ENCODE measurements around the gene RFC2.

Gene RFC2

DNA sequence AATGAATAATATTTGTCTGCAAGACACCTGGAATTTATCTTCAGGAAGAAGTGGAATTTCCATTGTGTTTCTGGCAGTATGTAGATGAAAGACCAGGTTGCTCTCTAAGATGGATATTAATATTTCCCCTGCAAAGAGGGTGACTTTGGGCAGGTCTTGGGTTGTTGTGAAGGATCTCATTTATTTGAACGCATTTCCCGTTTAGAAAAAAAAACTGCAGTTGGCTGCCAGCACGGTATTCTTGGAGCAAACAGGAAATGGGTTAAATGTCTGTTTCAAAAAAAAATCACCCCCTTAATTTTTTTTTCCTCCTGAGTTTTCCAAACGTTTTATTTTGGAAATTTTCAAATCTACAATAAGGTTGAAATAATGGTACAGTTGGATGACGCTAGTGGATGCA is 68.6 kb downstream of the RFC2 start:
- DNase-seq: no peak

DNA sequence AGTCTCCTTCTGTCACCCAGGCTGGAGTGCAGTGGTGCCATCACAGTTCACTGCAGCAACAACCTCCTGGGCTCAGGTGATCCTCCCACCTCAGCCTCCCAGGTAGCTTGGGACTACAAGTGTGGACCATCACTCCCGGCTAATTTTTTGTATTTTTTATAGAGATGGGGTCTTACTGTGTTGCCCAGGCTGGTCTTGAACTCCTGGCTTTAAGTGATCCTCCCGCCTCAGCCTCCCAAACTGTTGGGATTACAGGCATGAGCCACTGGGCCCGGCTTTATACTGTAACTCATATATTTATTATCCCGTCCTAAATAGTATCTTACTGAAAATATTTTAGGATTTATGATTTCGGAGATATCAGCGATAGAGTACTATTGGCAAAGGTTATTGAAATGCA is 69.2 kb downstream of the RFC2 start:
- DNase-seq: no peak

DNA sequence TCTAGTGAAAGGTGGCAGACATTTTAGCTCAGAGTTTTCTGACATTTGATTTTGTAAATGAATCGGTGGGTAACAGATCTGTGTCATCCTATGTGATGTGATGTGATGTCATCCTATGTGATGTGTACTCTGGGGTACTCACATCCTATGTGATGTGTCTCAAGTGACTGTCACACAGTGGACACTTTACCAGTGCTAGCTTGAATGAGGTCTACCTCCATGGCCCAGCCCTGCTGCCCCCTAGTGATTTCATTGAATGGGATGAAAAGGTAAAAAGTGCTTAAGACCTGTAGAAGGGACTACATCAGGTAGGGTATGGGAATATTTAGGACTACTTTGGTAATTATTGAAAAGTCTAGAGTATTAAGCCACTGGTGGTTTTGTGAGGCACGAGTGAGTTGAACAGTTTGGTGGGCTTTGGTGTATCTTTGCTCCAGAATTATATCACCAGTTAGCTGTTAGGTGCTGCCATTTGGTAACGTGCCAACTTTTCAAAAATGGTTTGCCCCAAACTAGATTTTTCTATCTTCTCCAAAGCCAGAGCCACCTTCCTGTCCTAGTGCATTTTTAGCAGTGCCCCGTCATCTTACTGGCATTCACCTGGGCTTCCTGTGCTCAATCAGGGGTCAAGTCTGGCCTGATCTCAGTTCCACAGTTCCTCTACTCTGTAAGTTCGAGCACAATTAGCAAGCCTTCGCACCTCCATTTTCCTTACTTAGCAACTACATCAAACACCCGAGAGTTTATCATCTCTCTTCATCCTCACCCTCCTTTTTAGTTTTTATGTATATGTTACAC is 70.3 kb downstream of the RFC2 start:
- DNase-seq: no peak

DNA sequence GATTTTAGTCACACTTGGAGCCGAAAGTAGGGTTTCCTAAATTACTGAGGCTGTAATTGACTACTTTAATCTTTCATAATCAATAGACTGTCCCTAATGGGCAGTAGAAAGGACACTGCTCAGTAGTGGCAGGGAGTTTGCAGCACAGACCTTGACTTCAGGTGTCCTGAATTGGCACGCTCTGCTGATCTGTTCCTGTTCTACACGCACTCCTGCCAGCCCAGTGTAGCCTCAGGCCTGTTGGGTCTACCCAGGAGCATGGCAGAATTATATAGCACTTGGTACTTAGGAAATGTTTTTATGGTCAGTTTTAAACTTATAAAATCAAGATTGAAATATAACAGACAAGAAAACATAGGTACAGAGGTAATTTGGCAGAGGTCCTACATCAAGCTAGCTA is 71.1 kb downstream of the RFC2 start:
- no peak for DNase-seq

DNA sequence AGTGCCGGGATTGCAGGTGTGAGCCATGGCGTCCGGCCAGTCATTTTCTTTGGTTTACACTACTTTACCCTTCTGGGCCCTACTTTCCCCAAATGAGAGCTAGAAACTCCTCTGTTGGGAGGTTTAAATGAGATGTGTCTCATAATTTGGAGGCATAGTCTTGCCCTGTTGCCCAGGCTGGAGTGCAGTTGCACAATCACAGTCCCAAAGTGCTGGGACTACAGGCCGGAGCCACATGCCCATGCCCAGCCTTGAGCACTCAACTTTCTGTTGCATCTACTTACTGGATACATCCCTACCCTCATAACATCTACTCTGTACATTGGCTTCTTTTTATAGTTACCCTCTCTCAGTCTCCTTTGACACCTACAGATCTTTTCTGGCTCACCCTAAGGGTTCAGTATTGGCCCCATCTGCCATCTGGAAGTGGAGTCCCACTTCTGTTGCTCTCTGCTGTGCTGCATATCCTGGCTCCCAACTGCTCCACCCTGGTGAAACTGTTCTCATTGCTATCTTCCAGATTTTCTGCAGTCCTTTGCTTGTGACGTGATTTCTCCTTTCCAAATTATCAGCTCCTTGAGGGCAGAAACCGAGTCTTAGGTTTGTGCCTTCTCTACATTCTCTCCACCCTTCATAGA is 71.6 kb downstream of the RFC2 start:
- no peak for DNase-seq

DNA sequence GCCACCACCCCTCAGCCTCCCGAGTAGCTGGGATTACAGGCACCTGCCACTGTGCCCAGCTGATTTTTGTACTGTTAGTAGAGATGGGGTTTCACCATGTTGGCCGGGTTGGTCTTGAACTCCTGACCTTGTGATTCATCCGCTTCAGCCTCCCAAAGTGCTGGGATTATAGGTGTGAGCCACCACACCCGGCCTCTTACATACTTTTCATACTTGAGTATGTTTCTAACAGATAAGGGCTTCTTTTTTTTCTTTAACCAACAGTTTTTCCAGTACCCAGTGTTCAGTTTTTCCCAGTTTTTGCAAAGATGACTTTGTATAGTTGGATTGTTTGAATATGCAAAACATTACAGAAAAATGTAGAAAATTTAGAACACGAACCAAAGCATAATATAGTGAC is 72.4 kb downstream of the RFC2 start:
- no peak for DNase-seq

Data from cerebellar nuclear complex (tissue), 1 donor.